GM19438 (cell line): ENCODE data around the gene SPRED3.
A peak's percentile ranks its signal among the peaks of the same experiment; 100 is the strongest.
"Not testable (repeated sequence)": the region's sequence is repeated elsewhere in the genome, so short reads cannot be mapped to it uniquely, and the experiment has no call there.

Experiments used
- ATAC-seq: cut with Tn5 transposase; IDR thresholded peaks from one replicate; pipeline ENCODE4 v1.9.1; 2021; ENCODE audit warnings: low read depth; ENCODE audit not compliant: unreplicated experiment

Gene SPRED3

DNA sequence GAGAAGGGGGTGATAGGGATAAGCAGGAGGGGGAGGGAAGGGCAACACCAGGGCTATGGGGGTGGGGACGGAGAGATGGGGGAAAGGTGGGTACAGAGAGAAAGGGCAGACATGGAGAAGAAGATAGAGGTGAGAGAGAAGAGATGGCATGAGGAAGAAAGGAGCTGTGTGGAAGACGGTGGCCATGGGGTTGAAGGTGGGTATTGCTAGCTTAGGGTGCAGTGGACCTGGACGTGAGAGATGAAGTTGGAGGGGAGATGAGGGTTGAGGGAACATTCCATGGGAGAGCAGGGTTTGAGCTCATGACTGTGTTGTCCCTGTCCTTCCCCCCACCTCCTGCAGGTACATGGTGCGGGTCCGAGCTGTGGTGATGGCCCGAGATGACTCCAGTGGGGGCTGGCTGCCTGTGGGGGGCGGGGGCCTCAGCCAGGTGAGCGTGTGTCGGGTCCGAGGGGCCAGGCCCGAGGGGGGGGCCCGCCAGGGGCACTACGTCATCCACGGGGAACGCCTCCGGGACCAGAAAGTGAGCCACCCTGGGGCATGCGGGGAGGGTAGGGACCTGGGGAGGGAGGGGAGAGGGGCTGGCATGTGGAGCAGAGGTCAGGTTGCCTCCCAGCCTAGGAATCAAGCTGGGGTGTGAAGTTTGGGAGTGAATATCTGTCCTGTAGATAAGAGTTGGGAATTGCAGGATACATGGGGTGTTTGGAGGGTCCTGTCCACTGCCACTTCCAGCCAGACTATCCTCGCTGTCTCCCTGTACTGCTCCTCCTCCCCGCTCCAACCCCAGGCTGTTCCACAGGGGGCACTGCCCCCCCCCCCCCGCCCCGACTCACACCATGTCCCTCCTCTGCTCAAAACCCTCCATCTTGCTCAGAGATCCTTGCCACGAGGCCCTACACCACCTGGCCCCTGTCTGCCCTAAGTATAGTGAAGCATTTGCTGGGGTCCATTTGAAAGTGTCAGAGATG lies 1.7 kb downstream of the SPRED3 start:
- no peak for ATAC-seq

- ATAC-seq = no peak
Observed at GRCh38 chr19:38391911-38392464, 3.5 kb downstream of the SPRED3 start.

DNA sequence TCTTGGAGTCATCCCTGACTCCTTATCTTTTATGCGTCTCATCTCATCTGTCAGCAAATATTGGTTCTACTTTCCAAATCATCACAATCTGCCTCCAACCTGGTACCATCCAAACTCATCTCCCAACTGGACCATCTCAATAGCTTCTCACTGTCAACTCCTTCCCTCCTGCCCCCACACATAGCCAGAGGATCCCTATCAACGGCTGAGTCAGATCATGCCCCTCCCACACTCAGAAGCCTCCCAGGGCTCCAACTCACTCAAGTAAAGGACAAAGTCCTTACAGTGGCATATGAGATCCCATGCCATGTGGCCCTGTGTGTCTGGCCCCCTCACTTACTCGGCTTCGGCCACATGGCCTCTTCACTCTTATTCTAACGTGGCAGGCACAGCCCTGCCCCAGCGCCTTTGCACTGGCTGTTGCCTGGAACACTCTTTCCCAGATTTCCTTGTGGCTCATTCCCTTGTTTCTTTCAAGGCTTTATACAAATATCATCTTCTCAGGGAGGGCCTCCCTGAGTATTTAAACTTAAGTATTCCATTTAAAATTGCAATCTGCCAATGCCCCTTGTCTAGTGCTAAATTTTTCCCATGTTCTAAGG lies 4.3 kb downstream of the SPRED3 start:
- ATAC-seq = no peak

GRCh38 chr19:38394488-38394887 lies 6.0 kb downstream of the SPRED3 start:
- ATAC-seq = no peak

- no peak for ATAC-seq
Observed at GRCh38 chr19:38395381-38396114, 7.1 kb downstream of the SPRED3 start.

GRCh38 chr19:38399081-38399480 lies 10.6 kb downstream of the SPRED3 start:
- ATAC-seq = no peak

GRCh38 chr19:38399537-38399936 lies 11.0 kb downstream of the SPRED3 start:
- ATAC-seq = no peak

DNA sequence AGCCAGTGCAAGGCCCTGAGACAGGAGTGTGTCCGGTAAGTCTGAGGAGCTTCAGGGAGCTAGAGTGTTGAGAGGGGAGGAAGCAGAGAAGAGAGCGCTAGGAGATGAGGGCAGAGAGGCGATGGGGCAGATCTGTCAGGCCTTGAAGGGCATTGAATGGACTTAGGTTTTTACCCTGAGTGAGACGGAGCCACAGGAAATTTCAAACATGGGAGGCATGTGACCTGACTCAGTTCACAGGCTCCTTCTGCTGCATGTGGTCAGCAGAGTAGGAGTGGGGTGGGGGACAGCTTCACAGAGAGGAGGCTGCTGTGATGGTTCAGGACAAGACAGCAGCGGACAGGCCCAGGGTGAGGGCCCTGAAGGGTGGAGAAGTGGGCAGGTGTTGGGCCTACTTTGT lies 11.9 kb downstream of the SPRED3 start:
- no peak for ATAC-seq

GRCh38 chr19:38401148-38401547 lies 12.7 kb downstream of the SPRED3 start:
- no peak for ATAC-seq

DNA sequence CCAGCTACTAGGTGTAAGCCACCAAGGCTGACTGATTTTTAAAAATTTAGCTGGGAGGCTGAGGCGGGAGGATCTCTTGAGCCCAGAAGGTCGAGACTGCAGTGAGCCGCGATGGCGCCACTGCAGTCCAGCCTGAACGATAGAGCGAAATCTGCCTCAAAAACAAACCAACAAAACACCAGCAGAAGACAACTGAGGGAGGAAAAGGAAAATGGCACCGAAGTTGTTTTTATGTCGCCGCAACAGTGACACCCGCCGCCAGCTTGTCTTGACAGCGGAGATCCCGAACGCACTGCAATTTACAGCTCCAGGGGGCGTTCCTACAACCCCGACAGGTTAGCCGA lies 14.1 kb downstream of the SPRED3 start:
- peak; percentile 3 for ATAC-seq

DNA sequence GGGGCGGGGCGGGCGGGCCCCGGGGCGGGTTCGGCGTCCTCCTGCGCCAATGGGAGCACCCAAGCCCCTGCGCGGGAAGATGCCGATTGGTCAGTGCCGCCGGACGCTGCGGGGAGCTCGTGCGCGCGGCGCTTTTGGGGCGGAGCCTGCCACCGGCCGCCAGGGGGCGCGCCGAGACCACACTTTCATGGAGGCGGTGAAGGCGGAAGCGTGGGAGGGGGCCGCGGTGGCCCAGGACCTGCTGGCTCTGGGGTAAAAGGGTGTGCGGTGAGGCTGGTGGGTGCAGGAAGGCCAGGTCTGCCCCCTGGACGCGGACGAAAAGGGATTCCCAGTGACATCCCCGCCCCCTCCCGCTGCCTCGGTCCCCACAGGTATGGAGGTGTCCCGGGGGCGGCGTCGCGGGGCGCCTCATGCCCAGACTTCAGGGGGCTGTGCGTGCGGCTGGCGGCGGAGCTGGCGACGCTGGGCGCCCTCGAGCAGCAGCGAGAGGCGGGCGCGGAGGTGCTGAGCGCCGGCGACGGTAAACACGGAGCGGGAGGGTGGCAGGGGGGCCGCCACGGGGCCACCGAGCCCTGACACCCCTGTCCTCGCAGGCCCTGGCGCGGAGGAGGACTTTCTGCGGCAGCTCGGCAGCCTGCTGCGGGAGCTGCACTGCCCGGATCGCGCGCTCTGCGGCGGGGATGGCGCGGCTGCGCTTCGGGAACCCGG lies 14.6 kb downstream of the SPRED3 start, which contains the start of gene FAM98C:
Gene FAM98C (plus strand): TSS at position 127 of the 708 bp plus-strand sequence. CDS start 61 bp downstream, at position 188.
- peak; percentile 83 for ATAC-seq

DNA sequence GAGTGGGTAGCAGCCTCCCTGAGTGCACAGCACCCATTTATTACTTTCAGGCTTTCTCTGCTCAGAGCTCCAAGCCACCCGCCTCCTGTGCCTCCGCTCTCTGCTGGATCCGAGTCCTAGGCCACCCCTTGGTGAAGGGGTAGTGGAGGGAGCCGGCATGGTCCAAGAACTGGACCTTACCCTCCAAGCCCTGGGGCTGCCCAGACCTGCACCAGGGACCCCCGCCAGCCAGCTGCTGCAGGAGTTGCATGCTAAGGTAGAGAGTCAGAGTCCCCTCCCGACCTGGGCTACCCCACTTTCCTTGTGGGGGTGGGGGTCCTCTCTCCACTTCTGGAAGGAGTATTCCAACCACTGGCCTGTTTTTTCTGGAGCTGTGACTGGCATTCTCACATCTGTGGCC lies 16.4 kb downstream of the SPRED3 start:
- no peak for ATAC-seq

- no peak for ATAC-seq
Observed at GRCh38 chr19:38405276-38405675, 16.8 kb downstream of the SPRED3 start.

DNA sequence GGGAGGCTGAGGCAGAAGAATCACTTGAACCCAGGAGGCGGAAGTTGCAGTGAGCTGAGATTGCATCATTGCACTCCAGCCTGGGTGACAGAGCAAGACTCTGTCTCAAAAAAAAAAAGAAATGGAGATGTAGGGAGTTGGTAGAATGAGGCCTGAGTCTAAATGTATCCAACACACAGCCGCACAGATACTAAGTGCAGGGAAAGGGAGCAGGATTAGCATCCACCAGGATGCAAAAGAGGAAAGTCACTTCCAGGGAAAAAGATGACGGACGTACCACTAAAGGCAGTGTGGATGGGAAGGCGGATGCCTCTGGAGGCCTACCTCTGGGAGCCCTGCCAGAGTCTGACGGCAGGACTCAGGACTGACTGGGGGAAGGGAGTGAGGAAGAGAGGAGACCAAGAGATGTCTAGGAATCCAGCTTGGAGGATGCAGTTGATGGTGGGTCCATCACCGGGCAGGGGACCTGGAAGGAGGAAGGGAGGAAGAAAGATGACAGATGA lies 21.2 kb downstream of the SPRED3 start:
- no peak for ATAC-seq

DNA sequence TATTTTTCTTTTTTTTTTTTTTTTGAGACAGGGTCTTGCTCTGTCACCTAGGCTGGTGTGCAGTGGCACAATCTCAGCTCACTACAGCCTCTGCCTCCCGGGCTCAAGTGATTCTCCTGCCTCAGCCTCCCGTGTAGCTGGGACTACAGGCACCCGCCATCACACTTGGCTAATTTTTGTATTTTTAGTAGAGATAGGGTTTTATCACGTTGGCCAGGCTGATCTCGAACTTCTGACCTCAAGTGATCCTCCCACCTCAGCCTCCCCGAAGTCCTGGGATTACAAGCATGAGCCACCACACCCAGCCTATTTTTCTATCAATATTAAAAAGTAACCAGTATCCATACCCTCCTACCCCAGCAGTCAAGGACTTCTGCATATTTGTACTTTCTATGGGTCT lies 21.9 kb downstream of the SPRED3 start:
- not testable (repeated sequence) for ATAC-seq

DNA sequence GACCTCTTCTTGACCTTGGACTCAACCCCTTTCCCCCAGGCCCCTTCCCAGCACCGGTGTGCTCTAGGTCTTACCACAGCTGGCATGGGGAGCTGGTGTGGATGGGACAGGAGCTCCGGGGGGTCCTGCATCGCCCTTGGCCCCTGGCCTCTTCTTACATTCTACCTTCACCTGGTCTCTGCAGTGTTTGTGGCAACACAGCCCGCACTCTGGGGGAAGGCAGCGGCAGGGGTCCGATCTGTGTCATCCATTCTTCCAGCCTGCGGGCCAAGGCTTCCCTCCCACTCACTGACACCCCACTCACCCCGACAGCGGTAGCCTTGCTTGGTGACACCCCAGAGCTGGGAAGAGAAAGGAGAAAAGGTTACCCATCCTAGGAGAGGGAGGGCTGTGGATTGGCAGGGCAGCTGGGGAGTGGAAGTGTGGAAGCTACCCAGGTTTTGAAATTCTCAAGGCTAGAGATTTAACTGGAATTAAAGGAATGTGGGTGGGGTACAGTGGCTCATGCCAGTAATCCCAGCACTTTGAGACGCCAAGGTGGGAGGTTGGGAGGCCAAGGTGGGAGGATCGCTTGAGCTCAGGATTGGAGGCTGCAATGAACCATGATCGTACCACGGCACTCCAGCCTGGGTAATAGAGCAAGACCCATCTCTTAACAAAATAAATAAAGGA lies 22.7 kb downstream of the SPRED3 start:
- ATAC-seq = no peak

- not testable (repeated sequence) for ATAC-seq
Observed at GRCh38 chr19:38411898-38412297, 23.4 kb downstream of the SPRED3 start.

DNA sequence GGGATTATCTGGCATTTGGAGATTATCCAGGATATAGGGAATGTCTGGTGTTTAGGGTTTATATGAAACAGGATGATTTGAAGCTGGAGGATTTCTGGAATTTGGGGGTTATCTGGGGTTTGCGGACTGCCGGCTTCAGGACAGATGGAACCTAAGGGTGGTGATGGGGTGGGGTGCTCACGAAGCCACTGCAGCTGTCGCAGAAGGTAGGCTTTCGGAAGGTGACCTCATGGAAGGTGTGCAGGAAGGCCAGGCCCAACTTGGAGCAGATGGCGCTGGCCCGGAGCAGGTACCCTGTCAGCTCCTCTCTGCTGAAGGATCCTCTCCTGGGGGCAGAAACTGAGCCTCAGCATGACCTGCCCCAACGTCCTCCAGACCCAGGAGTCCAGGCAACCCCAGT lies 24.0 kb downstream of the SPRED3 start:
- no peak for ATAC-seq

DNA sequence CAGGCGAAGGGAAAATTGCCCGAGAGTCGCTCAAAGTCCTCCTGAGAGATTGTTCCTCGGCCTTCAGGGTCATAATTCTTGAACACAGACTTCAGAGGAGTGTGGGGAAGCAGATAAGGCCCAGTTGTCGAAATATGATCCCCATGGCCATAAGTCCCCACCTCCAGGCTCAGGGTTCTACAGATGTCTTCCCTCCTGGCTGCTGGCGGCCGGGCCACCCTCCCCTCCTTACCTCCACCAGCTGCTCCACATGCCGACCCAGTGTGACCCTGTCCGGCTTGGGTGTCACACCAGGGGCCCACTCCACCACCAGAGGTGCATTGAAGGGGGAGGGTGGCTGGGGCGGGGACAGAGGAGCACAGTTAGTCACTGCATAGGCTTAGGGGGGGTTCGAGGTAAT lies 24.5 kb downstream of the SPRED3 start:
- no peak for ATAC-seq

- no peak for ATAC-seq
Observed at GRCh38 chr19:38413416-38413815, 24.9 kb downstream of the SPRED3 start.
